NCI-H2107 treated with DMSO at 0.1 percent for 48 hours (cell line): ENCODE measurements around the gene MKI67.

Experiments used
- DNase-seq: peaks from one replicate; lab custom pipeline; 2025; ENCODE audit not compliant: unreplicated experiment; lab: John Stamatoyannopoulos, UW

MKI67 gene

GRCh38 chr10:128054163-128054970 is 71.9 kb downstream of the MKI67 start:
- no peak for DNase-seq

GRCh38 chr10:128053356-128053755 is 72.9 kb downstream of the MKI67 start:
- no peak for DNase-seq

DNA sequence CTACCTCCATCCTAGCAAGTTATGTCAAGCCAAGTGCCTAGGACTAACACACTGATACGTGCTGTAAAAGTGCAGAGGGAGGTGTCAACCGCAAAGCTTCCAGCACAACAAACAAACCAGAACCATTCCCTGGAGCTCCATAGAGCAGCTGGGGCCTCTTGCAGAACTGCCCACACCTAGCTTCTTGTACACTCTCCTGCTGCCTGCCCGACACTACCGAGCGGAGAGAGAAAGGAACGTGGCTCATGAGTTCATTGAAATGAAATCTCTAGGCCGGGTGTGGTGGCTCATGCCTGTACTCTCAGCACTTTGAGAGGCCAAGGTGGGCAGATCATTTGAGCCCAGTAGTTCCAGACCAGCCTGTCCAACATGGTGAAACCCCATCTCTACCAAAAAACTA is 73.5 kb downstream of the MKI67 start:
- DNase-seq: no peak

- no peak for DNase-seq
Observed at GRCh38 chr10:128051548-128051947, 74.7 kb downstream of the MKI67 start.

DNA sequence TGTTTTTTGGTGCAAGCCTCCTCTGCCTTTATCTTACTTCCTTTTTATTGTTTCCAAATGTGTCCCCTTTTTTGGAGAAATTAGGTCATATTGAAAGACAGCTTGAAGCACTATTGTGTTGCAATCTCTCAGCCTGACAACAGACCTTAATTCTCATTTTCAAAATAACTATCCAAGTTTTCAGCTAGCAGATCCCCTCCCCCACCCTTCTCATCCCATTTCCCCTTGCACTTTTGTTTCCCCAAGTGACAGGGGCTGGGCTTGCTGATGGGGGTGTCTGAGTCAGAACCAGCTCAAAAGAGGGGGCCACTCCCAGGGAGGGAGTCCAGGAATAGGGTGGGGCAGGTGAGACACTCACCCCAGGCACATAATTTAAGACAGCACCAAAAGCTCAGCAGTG is 75.3 kb downstream of the MKI67 start:
- DNase-seq: no peak

- no peak for DNase-seq
Observed at GRCh38 chr10:128050121-128050516, 76.1 kb downstream of the MKI67 start.

GRCh38 chr10:128049226-128050120 is 76.8 kb downstream of the MKI67 start:
- no peak for DNase-seq

DNA sequence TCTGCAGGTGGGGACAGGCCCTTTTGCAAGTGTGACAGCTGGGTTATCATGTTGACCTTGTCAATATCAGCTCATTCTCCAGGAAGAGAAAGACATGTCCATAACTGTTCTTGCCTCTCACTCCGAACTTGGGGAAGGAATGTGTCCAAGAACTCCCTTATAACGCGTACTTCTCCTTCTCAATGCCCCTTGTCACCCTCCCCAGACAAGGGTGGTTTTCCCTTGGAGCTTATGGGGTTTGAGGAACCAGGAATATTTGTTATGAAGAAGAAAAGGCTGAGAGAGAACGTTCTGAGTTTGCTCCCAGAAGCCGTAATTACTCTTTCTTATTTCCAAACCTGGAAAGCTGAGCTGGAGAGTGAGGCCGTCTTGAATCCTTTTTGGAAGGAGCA is 77.4 kb downstream of the MKI67 start:
- DNase-seq: no peak

- DNase-seq: no peak
Observed at GRCh38 chr10:128047991-128048818, 78.0 kb downstream of the MKI67 start.

DNA sequence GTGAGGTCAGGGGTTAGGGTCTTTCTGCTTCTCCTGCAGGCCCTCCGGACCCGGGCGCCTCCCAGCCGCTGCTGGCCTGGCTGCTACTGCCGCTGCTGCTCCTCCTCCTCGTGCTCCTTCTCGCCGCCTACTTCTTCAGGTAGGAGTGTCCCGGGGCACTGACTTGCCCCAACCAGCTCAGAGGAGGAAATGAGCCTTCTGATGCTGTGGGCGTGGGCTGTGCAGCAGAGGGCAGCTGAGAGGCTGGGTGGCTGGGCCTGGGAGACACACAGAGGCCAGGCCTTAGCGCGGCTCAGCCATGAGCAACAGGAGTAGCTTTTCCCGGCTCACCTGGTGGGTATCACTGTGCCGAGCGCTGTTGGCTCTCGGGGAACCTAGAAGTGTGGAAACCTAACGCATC is 78.9 kb downstream of the MKI67 start:
- DNase-seq: no peak

DNA sequence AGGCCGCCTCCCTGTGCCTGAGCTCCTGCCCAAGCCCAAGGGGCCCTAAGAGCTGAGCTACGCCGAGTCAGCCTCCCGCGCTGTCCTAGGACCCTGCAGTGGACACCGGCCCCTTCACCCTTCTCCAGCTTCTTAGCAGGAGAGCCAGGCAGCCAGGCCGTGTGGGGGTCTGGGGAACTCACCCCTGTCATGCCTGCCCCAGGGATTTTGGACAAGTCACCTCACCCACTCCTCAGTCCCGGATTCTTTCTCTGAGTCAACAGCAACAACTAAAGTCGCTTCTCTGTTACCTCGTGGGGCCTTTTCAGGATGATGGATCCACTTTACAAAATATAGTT is 79.3 kb downstream of the MKI67 start:
- DNase-seq: no peak
